K562 (cell line): Measurements from ENCODE around the gene SAMD10. TPM values are rescaled to one million over a fixed set of nuclear protein-coding genes. Genes with fewer than 3 reads are reported as not detected.

Experiments
- ARHGAP35 ChIP-seq: fragments of 450-650 bp; IDR thresholded peaks from 2 replicates; pipeline ENCODE4 v1.6.1; 2018; ENCODE audit not compliant: partially characterized antibody
- ASH1L ChIP-seq: fragments of 450-650 bp; IDR thresholded peaks from 2 replicates; pipeline ENCODE4 v1.6.1; 2018; ENCODE audit warnings: borderline replicate concordance, mild to moderate bottlenecking, low read depth; ENCODE audit not compliant: partially characterized antibody
- ATF1 ChIP-seq, 2 experiments: fragments of 450-650 bp in 1 of 2; IDR thresholded peaks; 2 replicates each; pipeline ENCODE4 v1.6.1; 2016; ENCODE audit warnings: missing compliant biosample characterization in 1 of 2, missing genetic modification characterization in 1 of 2
- CBFB ChIP-seq: sonication (generic); formaldehyde crosslinking; IDR thresholded peaks from 2 replicates; pipeline ENCODE4 v1.4.0; 2020; ENCODE audit warnings: mild to moderate bottlenecking, missing genetic modification reagents
- CHCHD3 ChIP-seq: fragments of 250-450 bp; sonication (Bioruptor Pico); IDR thresholded peaks from 2 replicates; pipeline ENCODE4 v2.1.2; 2022; ENCODE audit warnings: mild to moderate bottlenecking
- CREB1 ChIP-seq, 2 experiments: sonication (generic) in 1 of 2; formaldehyde crosslinking in 1 of 2; IDR thresholded peaks; 2 replicates each; pipeline versions ENCODE4 v1.6.1 to v1.8.0; 2012 to 2022; ENCODE audit warnings: inconsistent platforms in 1 of 2, mild to moderate bottlenecking in 1 of 2, missing genetic modification reagents in 1 of 2, moderate library complexity in 1 of 2
- EZH2 ChIP-seq: IDR thresholded peaks from 2 replicates; pipeline ENCODE4 v1.6.1; 2012; ENCODE audit warnings: low read depth, mild to moderate bottlenecking, inconsistent platforms, low read length, borderline replicate concordance
- HDAC8 ChIP-seq: fragments of 450-650 bp; IDR thresholded peaks from 2 replicates; pipeline ENCODE4 v1.6.1; 2016; ENCODE audit warnings: mild to moderate bottlenecking, missing genetic modification characterization, moderate library complexity, missing compliant biosample characterization
- NRF1 ChIP-seq, 2 experiments: fragments of 450-650 bp; IDR thresholded peaks in 1 of 2; conservative IDR thresholded peaks in 1 of 2; 2 replicates each; pipeline ENCODE4 v1.6.1; 2014; ENCODE audit warnings: mild to moderate bottlenecking in 2 of 2
- STAT5A ChIP-seq: IDR thresholded peaks from 2 replicates; pipeline ENCODE4 v1.6.1; 2012; ENCODE audit warnings: low read length, inconsistent platforms, borderline replicate concordance
- TRIM28 ChIP-seq: fragments of 450-650 bp; IDR thresholded peaks from 2 replicates; pipeline ENCODE4 v1.6.1; 2017
- ZFP30 ChIP-seq: fragments of 250-450 bp; sonication (Bioruptor Pico); IDR thresholded peaks from 2 replicates; pipeline ENCODE4 v1.8.0; 2022; ENCODE audit warnings: moderate library complexity, mild to moderate bottlenecking, inconsistent platforms, borderline replicate concordance
- ZNF699 ChIP-seq: fragments of 250-450 bp; sonication (Bioruptor Pico); IDR thresholded peaks from 2 replicates; pipeline ENCODE4 v1.8.0; 2021; ENCODE audit warnings: mild to moderate bottlenecking, moderate library complexity; ENCODE audit not compliant: insufficient replicate concordance
- polyA plus RNA-seq, 8 experiments: library from polyadenylated mRNA; depleted of rRNA in 4 of 8; stranded (reverse) in 5 of 8; unstranded in 3 of 8; fragments of >200 nt; fragmentation: Nextera tagmentation in 2 of 8; fragmentation: Illumina TruSeq in 1 of 8; extraction: Ambion mirVana in 2 of 8; extraction: Trizol in 1 of 8; gene quantifications; 2 replicates each; pipeline versions ENCODE4 v1.2.1 to v1.2.3, GENCODE V29; 2011 to 2014; ENCODE audit warnings: inconsistent platforms in 1 of 8, missing spikeins in 1 of 8
- total RNA-seq, 7 experiments: library from RNA; depleted of rRNA in 6 of 7; stranded (reverse); fragments of >200 nt in 6 of 7; fragmentation: Illumina TruSeq in 2 of 7; extraction: Trizol in 2 of 7; gene quantifications; 2 replicates each; pipeline versions ENCODE4 v1.2.1 to v1.2.3, GENCODE V29; 2011 to 2021; ENCODE audit warnings: low replicate concordance in 1 of 7
- TF ChIP-seq, protein P1 (sequence below): fragments of 200-400 bp; formaldehyde crosslinking; IDR thresholded peaks from 2 replicates; pipeline ENCODE4 v1.6.1; 2017; ENCODE audit warnings: mild to moderate bottlenecking, low read depth, low read length, moderate library complexity
- TF ChIP-seq, protein P2 (sequence below): fragments of 150-350 bp; IDR thresholded peaks from 2 replicates; pipeline ENCODE4 v1.6.1; 2014; ENCODE audit warnings: low read depth, mild to moderate bottlenecking, low read length, borderline replicate concordance
- TF ChIP-seq, protein P3 (sequence below): fragments of 250-450 bp; sonication (Bioruptor Pico); IDR thresholded peaks from 2 replicates; pipeline ENCODE4 v1.5.0; 2020; ENCODE audit warnings: mild to moderate bottlenecking, borderline replicate concordance
- TF ChIP-seq, protein P4 (sequence below), 2 experiments: fragments of 250-450 bp in 1 of 2; fragments of 450-650 bp in 1 of 2; sonication (Bioruptor Pico) in 1 of 2; IDR thresholded peaks; 2 replicates each; pipeline versions ENCODE4 v1.6.1 to v1.8.0; 2016 to 2021; ENCODE audit warnings: mild to moderate bottlenecking in 2 of 2, moderate library complexity in 2 of 2, missing compliant biosample characterization in 1 of 2, missing genetic modification characterization in 1 of 2

The SAMD10 gene
- total and polyA plus RNA-seq, 9 of the 15 experiments (the other 6 are each of a cell fraction or from before 2014, with no cell fraction given): 0.37 to 15.2 (median 4.8) TPM

DNA sequence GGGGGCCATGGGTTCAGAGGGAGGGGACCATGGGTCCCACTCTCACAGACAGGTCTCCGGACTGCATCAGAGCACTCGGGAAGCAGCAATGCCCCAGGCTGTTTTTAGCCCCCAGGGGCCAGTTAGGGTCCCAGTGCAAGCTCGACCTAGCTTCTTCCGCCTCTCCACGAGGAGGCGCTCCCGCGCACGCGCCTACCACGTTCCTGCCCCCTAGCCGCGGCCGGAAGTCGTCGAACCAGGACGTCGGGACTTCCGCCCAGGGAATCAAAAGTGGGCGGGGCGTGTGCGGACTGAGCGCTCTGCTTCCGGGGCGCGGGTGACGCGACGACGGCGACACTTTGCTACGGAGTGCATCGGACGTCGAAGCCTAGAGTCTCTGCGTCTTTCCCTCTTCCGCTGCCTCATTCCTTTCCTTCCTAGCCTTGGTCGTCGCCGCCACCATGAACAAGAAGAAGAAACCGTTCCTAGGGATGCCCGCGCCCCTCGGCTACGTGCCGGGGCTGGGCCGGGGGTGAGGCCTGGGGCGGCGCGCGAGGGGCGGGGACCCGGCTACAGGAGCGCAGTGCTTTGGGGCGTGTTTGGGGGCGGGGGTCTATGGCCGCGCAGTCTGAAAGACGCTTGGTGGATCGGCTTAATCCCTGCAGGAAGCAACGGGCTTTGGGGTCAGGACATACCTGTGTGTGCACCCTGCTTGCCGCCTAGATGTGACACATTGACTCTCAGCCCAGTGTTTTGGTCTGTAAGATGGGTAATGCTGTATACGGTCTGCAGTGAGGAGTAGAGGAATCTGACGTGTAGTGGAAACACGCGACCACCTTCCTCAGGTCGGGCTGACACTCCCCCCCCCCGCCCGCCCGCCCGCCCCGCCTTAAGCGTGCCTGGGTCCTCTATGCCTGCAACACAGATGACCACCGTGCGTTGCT is 1.6 kb upstream of the SAMD10 start, which contains the start of gene PRPF6 (continued):
- TF ChIP-seq, protein P1, sequence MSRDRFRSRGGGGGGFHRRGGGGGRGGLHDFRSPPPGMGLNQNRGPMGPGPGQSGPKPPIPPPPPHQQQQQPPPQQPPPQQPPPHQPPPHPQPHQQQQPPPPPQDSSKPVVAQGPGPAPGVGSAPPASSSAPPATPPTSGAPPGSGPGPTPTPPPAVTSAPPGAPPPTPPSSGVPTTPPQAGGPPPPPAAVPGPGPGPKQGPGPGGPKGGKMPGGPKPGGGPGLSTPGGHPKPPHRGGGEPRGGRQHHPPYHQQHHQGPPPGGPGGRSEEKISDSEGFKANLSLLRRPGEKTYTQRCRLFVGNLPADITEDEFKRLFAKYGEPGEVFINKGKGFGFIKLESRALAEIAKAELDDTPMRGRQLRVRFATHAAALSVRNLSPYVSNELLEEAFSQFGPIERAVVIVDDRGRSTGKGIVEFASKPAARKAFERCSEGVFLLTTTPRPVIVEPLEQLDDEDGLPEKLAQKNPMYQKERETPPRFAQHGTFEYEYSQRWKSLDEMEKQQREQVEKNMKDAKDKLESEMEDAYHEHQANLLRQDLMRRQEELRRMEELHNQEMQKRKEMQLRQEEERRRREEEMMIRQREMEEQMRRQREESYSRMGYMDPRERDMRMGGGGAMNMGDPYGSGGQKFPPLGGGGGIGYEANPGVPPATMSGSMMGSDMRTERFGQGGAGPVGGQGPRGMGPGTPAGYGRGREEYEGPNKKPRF: no peak
- TF ChIP-seq ARHGAP35 (no peak), ATF1 (CRISPR knock-in tag; IDR thresholded peaks at IDR 0.05) (peak; percentile 85), ATF1 (tag; IDR thresholded peaks at IDR 0.05) (peak; percentile 99), STAT5A (no peak), HDAC8 (tag) (no peak), CREB1 (IDR thresholded peaks at IDR 0.05) (peak; percentile 98), CREB1 (CRISPR knock-in tag; IDR thresholded peaks at IDR 0.05) (peak; percentile 98), EZH2 (no peak), ZFP30 (no peak), TRIM28 (no peak), NRF1 (conservative IDR thresholded peaks at IDR 0.05 in 1 of 2, IDR thresholded peaks at IDR 0.05 in 1 of 2) (peak; percentile 88 to 90), ZNF699 (CRISPR knock-in tag) (no peak), CBFB (no peak), CHCHD3 (CRISPR knock-in tag) (no peak), ASH1L (no peak)
- TF ChIP-seq, protein P2, sequence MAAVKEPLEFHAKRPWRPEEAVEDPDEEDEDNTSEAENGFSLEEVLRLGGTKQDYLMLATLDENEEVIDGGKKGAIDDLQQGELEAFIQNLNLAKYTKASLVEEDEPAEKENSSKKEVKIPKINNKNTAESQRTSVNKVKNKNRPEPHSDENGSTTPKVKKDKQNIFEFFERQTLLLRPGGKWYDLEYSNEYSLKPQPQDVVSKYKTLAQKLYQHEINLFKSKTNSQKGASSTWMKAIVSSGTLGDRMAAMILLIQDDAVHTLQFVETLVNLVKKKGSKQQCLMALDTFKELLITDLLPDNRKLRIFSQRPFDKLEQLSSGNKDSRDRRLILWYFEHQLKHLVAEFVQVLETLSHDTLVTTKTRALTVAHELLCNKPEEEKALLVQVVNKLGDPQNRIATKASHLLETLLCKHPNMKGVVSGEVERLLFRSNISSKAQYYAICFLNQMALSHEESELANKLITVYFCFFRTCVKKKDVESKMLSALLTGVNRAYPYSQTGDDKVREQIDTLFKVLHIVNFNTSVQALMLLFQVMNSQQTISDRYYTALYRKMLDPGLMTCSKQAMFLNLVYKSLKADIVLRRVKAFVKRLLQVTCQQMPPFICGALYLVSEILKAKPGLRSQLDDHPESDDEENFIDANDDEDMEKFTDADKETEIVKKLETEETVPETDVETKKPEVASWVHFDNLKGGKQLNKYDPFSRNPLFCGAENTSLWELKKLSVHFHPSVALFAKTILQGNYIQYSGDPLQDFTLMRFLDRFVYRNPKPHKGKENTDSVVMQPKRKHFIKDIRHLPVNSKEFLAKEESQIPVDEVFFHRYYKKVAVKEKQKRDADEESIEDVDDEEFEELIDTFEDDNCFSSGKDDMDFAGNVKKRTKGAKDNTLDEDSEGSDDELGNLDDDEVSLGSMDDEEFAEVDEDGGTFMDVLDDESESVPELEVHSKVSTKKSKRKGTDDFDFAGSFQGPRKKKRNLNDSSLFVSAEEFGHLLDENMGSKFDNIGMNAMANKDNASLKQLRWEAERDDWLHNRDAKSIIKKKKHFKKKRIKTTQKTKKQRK: no peak
- TF ChIP-seq, protein P3, sequence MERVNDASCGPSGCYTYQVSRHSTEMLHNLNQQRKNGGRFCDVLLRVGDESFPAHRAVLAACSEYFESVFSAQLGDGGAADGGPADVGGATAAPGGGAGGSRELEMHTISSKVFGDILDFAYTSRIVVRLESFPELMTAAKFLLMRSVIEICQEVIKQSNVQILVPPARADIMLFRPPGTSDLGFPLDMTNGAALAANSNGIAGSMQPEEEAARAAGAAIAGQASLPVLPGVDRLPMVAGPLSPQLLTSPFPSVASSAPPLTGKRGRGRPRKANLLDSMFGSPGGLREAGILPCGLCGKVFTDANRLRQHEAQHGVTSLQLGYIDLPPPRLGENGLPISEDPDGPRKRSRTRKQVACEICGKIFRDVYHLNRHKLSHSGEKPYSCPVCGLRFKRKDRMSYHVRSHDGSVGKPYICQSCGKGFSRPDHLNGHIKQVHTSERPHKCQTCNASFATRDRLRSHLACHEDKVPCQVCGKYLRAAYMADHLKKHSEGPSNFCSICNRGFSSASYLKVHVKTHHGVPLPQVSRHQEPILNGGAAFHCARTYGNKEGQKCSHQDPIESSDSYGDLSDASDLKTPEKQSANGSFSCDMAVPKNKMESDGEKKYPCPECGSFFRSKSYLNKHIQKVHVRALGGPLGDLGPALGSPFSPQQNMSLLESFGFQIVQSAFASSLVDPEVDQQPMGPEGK (CRISPR knock-in tag): no peak
- TF ChIP-seq, protein P4, sequence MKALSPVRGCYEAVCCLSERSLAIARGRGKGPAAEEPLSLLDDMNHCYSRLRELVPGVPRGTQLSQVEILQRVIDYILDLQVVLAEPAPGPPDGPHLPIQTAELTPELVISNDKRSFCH (CRISPR knock-in tag; IDR thresholded peaks at IDR 0.05): no peak
- TF ChIP-seq, protein P4 (tag; IDR thresholded peaks at IDR 0.05): 0 out of 2 replicates have a peak, but pooled peaks have one; percentile 29
